Measurements from ENCODE around the gene TTC34.

DNA sequence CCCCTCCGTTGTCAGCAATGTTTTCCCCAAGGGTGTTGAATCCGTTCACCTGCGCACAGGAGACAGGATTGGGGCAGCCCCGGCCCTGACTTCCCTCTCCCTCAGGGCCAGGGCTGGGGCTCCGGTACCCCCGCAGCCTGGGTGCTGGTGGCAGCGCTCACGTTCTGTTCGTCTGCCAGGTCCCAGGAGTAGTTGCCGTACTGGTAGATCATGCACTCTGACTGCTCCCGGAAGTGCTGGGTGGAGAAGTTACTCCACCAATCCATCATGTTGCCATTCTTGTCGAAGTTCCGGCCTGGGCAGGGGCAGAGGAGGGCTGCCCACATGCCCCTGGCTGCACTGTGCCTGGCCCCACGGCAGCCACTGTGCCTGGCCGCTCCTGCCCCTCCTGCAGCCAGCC lies 208.8 kb downstream of the TTC34 start:
- TF ChIP-seq, protein P1, sequence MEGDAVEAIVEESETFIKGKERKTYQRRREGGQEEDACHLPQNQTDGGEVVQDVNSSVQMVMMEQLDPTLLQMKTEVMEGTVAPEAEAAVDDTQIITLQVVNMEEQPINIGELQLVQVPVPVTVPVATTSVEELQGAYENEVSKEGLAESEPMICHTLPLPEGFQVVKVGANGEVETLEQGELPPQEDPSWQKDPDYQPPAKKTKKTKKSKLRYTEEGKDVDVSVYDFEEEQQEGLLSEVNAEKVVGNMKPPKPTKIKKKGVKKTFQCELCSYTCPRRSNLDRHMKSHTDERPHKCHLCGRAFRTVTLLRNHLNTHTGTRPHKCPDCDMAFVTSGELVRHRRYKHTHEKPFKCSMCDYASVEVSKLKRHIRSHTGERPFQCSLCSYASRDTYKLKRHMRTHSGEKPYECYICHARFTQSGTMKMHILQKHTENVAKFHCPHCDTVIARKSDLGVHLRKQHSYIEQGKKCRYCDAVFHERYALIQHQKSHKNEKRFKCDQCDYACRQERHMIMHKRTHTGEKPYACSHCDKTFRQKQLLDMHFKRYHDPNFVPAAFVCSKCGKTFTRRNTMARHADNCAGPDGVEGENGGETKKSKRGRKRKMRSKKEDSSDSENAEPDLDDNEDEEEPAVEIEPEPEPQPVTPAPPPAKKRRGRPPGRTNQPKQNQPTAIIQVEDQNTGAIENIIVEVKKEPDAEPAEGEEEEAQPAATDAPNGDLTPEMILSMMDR (IDR thresholded peaks at IDR 0.05 in 2 of 3, conservative IDR thresholded peaks at IDR 0.05 in 1 of 3; ENCODE audit: borderline replicate concordance in 1 of 3, insufficient read depth in 1 of 3, low read depth in 2 of 3, low read length in 2 of 3), result no peak
- TF ChIP-seq, protein P2, sequence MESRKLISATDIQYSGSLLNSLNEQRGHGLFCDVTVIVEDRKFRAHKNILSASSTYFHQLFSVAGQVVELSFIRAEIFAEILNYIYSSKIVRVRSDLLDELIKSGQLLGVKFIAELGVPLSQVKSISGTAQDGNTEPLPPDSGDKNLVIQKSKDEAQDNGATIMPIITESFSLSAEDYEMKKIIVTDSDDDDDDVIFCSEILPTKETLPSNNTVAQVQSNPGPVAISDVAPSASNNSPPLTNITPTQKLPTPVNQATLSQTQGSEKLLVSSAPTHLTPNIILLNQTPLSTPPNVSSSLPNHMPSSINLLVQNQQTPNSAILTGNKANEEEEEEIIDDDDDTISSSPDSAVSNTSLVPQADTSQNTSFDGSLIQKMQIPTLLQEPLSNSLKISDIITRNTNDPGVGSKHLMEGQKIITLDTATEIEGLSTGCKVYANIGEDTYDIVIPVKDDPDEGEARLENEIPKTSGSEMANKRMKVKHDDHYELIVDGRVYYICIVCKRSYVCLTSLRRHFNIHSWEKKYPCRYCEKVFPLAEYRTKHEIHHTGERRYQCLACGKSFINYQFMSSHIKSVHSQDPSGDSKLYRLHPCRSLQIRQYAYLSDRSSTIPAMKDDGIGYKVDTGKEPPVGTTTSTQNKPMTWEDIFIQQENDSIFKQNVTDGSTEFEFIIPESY (IDR thresholded peaks at IDR 0.05; ENCODE audit: extremely low read depth, insufficient replicate concordance, low read length), result no peak
- TF ChIP-seq POLR2AphosphoS5 (IDR thresholded peaks at IDR 0.05; ENCODE audit: low read depth, low read length), result no peak
